ENCODE data around the gene POLR2E.
"Not testable (repeated sequence)": the region's sequence is repeated elsewhere in the genome, so short reads cannot be mapped to it uniquely, and the experiment has no call there.

Gene POLR2E

DNA sequence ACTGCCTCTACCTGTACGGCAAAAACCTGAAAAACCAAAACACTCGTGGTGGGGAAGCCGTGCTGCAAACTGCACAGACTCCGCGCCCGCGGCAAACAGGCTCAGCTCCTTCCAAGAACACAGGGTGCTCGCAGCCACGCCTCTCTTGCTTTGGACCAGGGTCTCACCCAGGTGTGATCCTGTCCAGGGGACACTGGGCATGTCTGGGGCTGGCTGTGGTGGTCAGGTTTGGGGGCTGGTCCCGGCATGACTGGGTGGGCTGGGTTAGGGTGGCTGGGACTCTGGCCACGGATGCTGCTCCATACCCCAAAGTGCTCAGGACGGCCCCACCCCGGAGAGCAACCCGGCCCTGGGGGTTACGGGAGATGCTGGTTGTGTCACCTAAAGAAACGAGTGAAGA lies 22.5 kb upstream of the POLR2E start:
- peak; percentile 6 for DNase-seq
- TF ChIP-seq, protein P1, sequence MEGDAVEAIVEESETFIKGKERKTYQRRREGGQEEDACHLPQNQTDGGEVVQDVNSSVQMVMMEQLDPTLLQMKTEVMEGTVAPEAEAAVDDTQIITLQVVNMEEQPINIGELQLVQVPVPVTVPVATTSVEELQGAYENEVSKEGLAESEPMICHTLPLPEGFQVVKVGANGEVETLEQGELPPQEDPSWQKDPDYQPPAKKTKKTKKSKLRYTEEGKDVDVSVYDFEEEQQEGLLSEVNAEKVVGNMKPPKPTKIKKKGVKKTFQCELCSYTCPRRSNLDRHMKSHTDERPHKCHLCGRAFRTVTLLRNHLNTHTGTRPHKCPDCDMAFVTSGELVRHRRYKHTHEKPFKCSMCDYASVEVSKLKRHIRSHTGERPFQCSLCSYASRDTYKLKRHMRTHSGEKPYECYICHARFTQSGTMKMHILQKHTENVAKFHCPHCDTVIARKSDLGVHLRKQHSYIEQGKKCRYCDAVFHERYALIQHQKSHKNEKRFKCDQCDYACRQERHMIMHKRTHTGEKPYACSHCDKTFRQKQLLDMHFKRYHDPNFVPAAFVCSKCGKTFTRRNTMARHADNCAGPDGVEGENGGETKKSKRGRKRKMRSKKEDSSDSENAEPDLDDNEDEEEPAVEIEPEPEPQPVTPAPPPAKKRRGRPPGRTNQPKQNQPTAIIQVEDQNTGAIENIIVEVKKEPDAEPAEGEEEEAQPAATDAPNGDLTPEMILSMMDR (IDR thresholded peaks at IDR 0.05; ENCODE audit: low read depth, low read length) = no peak
- H3K27me3 ChIP-seq = no peaks in the 10 kb centered on the region
- no peaks in the 10 kb centered on the region for H3K9me3 ChIP-seq
- no peak overlapping the region for H3K4me3 ChIP-seq (ENCODE audit: low read depth, low read length)
- H3K4me1 ChIP-seq = peaks cover 6% of the 10 kb centered on the region
- H3K36me3 ChIP-seq = peaks cover 36% of the 10 kb centered on the region

DNA sequence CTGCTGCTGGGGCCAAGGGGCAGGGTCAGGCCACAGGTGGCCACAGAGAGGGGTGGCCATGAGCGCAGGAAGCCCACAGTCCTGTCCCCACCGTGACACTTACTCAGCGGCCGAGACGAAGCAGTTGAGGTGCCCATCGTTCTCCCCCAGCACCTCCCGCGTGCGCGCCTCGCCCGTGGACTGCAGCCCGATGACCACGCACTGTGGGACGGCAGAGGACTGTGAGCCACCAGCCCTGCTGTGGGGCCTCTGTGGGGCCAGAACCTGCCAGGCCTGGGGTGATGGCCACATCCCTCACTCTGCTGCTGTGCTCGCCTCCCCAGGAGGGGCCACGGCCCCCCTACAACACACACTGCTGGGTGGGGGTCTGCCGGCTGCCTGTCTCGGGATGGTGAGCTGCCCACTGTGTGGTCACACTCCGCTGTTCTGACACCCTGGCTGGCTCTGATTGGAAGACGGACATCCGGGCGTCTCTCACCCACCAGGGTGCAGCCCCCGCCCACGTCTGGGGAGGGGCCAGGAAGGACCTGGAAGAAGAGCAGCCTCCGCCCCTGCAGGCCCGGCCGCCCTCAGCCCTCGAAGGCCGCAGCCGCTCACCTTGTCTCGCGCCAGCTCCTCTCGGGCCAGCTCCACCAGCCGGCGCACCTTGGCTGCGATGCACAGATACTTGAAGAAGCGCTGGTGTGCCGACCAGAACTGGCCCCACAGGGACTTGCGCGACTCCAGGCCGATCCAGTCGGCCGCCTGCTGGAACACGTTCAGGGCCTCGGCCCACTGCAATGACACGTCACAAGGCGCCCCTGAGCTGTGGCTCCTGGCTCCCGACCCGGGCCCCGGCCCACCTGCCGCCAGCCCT lies 21.8 kb upstream of the POLR2E start:
- no peak overlapping the region for H3K4me3 ChIP-seq (ENCODE audit: low read depth, low read length)
- TF ChIP-seq, protein P1 (IDR thresholded peaks at IDR 0.05; ENCODE audit: low read depth, low read length) = no peak
- H3K36me3 ChIP-seq = peaks cover 38% of the 10 kb centered on the region
- peak; percentile 11 for DNase-seq
- no peaks in the 10 kb centered on the region for H3K27me3 ChIP-seq
- H3K9me3 ChIP-seq = no peaks in the 10 kb centered on the region
- H3K4me1 ChIP-seq = peaks cover 10% of the 10 kb centered on the region

DNA sequence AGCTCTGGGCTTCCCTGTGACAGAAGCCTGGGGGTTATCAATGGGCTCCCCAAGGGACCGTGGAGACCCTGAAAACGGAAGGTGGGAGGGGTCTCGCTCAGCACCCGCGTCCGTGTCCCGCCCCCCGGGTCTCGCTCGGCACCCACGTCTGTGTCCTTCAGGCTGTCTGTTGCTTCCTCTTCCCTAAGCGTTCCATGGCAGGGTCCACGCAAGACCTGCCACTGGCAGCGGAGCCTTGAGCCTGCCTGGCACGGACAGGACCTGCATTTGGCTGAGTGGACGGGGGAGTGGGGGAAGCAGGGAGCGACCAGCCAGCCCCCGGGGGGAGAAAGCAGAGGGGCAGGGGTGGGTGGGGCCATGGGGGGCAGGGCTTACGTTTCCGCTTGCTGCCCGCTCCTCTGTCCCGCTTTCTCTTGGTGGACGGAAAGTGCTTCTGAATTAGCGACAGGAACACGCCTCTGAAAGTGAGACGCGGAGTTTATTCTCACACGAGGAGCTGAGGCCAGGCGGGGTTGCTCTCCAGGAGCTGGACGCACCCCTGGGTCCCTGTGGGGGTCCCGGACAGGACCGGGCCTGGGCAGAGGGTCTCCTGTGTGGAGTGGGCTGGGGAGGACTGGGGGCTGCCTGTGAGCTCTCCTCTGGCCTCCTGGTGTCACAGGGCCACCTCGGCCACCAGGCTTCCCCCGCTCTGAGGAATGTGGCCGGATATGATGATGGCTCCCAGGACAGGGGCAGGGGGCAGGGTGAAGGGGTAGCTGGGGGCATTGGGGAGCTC lies 20.7 kb upstream of the POLR2E start:
- Histone ChIP-seq H3K4me1 (peaks cover 11% of the 10 kb centered on the region), H3K36me3 (peaks cover 30% of the 10 kb centered on the region)

DNA sequence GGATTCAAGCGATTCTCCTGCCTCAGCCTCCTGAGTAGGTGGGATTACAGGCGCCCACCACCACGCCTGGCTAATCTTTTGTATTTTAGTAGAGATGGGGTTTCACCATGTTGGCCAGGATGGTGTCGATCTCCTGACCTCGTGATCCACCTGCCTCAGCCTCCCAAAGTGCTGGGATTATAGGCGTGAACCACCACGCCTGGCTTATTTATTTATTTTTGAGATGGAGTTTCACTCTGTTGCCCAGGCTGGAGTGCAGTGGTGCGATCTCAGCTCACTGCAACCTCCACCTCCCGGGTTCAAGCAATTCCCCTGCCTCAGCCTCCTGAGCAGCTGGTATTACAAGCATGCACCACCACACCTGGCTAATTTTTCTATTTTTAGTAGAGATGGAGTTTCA lies 19.6 kb upstream of the POLR2E start:
- DNase-seq; H3K9me3 ChIP-seq; H3K27me3 ChIP-seq; H3K4me3 ChIP-seq (ENCODE audit: low read depth, low read length): not testable (repeated sequence)
- Histone ChIP-seq H3K36me3 (peaks cover 25% of the 10 kb centered on the region), H3K4me1 (peaks cover 11% of the 10 kb centered on the region)

More for the DNA sequence above, 20.7 kb upstream of the POLR2E start:
- no peak overlapping the region for H3K4me3 ChIP-seq (ENCODE audit: low read depth, low read length)
- H3K9me3 ChIP-seq = no peaks in the 10 kb centered on the region
- no peak for DNase-seq
- H3K27me3 ChIP-seq = no peaks in the 10 kb centered on the region
- TF ChIP-seq, protein P1 (IDR thresholded peaks at IDR 0.05; ENCODE audit: low read depth, low read length) = no peak

DNA sequence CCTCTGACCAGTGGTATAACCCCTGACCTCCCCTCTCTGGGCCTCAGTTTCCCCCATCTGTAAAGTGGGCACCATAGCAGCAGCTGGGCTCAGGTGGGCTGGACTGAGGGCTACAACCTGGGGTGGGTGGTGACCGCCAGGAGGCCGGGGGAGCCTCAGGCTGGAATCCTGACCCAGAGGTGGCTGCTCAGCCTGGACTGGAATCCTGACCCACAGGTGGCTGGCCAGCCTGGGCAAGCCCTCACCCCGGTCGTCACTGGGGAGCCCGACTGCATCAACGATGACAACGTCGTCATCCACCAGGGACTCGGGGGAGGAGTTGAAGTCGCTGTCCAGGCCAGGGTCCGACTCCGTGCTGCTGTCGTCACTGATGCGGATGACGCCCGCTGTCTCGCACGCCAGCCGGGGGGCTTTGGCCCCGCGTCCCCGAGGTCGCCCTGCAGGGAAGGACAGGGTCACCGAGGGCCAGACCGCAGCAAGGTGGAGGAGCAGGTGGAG lies 18.9 kb upstream of the POLR2E start:
- Histone ChIP-seq H3K27me3 (no peaks in the 10 kb centered on the region), H3K4me1 (peaks cover 11% of the 10 kb centered on the region), H3K36me3 (peaks cover 25% of the 10 kb centered on the region), H3K4me3 (ENCODE audit: low read depth, low read length) (no peak overlapping the region), H3K9me3 (no peaks in the 10 kb centered on the region)
- DNase-seq = no peak
- TF ChIP-seq, protein P1 (IDR thresholded peaks at IDR 0.05; ENCODE audit: low read depth, low read length) = no peak

DNA sequence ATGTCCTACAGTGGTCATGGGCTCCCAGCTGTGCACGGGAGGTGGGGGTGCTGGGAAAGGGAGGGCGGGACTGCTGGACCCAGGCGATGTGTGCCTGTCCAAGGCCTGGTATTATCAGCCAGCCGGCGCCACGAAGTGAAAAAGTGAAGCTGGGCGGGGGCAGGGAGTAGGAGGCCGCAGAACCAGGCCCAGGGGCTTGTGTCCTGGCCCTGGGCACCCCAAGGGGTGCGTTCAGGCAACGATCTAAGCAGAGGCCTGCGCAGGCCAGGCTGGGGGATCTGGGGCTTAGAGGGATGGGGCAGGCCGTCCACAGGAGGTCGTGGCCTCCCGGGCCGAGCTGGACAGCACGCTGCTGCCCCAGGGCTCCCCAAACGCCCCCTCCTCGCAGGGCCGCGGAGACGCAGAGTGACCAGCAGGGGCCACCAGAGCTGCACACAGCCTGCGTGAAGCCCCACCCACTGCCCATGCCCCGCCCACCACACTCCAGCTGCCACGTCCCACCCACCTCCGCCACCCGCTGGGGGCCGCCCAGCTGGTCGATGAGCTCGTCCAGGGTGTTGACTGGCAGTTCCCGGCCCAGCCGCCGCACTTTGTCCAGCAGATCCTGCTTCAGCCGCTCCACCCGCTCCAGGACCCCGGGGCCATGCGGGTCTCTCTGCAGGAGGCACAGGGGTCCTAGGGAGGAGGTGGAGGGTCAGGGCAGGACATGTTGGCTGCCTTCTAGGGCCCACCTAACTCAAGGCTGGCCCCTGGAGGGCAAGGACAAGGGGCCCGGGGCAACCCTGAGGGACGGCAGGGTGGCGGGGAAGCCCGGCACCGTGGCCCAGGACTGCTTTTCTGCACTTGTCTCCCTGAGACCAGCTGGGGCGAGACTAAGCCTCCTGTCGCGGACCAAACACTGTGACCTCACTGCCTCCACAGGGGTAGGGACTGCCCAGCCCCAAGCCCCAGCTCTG lies 18.1 kb upstream of the POLR2E start:
- H3K4me1 ChIP-seq = peaks cover 11% of the 10 kb centered on the region
- TF ChIP-seq, protein P1 (IDR thresholded peaks at IDR 0.05; ENCODE audit: low read depth, low read length) = peak; percentile 73
- peaks cover 30% of the 10 kb centered on the region for H3K36me3 ChIP-seq
- peak; percentile 99 for DNase-seq
- no peak overlapping the region for H3K4me3 ChIP-seq (ENCODE audit: low read depth, low read length)
- H3K9me3 ChIP-seq = no peaks in the 10 kb centered on the region
- H3K27me3 ChIP-seq = no peaks in the 10 kb centered on the region
